Loucy (cell line): ENCODE data around the gene GRPEL1.

Source experiments
- EZH2phosphoT487 ChIP-seq: fragments of 200-600 bp; IDR thresholded peaks from 2 replicates; pipeline ENCODE4 v1.6.1; 2018; ENCODE audit warnings: antibody characterized with exemption, mild to moderate bottlenecking, moderate library complexity, borderline replicate concordance
- TF ChIP-seq, protein P1 (sequence below): fragments of 200-600 bp; sonication (generic); conservative IDR thresholded peaks from 2 replicates; pipeline ENCODE4 v1.5.1; 2014; ENCODE audit warnings: mild to moderate bottlenecking, antibody characterized with exemption, low read length

DNA sequence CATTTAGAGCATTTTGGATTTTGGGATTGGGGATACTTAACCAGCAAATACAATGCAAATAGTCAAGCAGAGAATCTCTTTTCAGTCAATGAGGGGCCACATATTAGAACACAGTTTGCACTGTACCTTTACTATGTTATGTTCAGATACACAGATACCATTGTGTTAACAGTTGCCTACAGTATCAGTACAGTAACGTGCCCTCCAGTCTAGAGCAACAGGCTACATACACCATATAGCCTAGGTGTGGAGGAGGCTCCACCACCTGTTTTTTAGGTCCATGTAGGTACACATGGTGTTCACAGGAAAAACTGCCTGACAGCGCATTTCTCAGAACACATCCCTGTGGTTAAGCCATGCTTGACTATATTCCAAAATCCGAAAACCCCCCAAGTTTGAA, 9.1 kb downstream of the GRPEL1 start:
- TF ChIP-seq, protein P1, sequence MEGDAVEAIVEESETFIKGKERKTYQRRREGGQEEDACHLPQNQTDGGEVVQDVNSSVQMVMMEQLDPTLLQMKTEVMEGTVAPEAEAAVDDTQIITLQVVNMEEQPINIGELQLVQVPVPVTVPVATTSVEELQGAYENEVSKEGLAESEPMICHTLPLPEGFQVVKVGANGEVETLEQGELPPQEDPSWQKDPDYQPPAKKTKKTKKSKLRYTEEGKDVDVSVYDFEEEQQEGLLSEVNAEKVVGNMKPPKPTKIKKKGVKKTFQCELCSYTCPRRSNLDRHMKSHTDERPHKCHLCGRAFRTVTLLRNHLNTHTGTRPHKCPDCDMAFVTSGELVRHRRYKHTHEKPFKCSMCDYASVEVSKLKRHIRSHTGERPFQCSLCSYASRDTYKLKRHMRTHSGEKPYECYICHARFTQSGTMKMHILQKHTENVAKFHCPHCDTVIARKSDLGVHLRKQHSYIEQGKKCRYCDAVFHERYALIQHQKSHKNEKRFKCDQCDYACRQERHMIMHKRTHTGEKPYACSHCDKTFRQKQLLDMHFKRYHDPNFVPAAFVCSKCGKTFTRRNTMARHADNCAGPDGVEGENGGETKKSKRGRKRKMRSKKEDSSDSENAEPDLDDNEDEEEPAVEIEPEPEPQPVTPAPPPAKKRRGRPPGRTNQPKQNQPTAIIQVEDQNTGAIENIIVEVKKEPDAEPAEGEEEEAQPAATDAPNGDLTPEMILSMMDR: no peak
- TF ChIP-seq EZH2phosphoT487: no peak
